ENCODE data around the gene CENPP.

CENPP gene

GRCh38 chr9:92637886-92638620, 312.3 kb downstream of the CENPP start:
- Histone ChIP-seq H3K27me3 (ENCODE audit: low read depth, low read length) (no peaks in the 10 kb centered on the region), H3K36me3 (ENCODE audit: control insufficient read depth in 1 of 2, insufficient read depth in 2 of 2, low read length in 2 of 2) (peaks cover 58 to 80% of the 10 kb centered on the region in 2 donors), H3K27ac (ENCODE audit: low read length) (no peak overlapping the region), H3K9me3 (ENCODE audit: control insufficient read depth in 1 of 2, low read length in 2 of 2) (no peaks in the 10 kb centered on the region), H3K4me1 (ENCODE audit: control insufficient read depth in 1 of 2, insufficient read depth in 2 of 2, low read length in 2 of 2) (peaks cover 0 to 14% of the 10 kb centered on the region in 2 donors), H3K4me3 (ENCODE audit: low read depth in 1 of 2, low read length in 2 of 2) (no peak overlapping the region)

GRCh38 chr9:92638621-92639101, 312.9 kb downstream of the CENPP start:
- Histone ChIP-seq H3K27me3 (ENCODE audit: low read depth, low read length) (no peaks in the 10 kb centered on the region), H3K4me3 (ENCODE audit: low read depth in 1 of 2, low read length in 2 of 2) (no peak overlapping the region), H3K36me3 (ENCODE audit: control insufficient read depth in 1 of 2, insufficient read depth in 2 of 2, low read length in 2 of 2) (peaks cover 61 to 84% of the 10 kb centered on the region in 2 donors), H3K27ac (ENCODE audit: low read length) (no peak overlapping the region), H3K4me1 (ENCODE audit: control insufficient read depth in 1 of 2, insufficient read depth in 2 of 2, low read length in 2 of 2) (peaks cover 0 to 12% of the 10 kb centered on the region in 2 donors), H3K9me3 (ENCODE audit: control insufficient read depth in 1 of 2, low read length in 2 of 2) (no peaks in the 10 kb centered on the region)

DNA sequence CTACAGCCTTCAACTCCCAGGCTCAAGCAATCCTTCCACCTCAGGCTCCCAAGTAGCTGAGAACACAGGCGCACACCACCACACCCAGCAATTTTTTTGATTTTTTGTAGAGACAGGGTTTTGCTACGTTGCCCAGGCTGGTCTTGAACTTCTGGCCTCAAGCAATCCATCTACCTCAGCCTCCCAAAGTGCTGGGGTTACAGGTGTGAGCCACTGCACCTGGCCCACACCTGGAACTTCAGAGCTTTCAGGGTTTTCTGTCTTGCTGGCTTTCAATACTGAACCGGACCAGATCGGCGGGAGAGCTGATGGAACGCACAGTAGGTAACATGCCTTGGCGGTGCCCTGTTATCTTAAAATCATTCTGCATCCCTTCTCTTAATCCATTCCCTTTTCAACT, 313.4 kb downstream of the CENPP start:
- Histone ChIP-seq H3K4me1 (ENCODE audit: control insufficient read depth in 1 of 2, insufficient read depth in 2 of 2, low read length in 2 of 2) (peaks cover 0 to 9% of the 10 kb centered on the region in 2 donors), H3K9me3 (ENCODE audit: control insufficient read depth in 1 of 2, low read length in 2 of 2) (no peaks in the 10 kb centered on the region), H3K27me3 (ENCODE audit: low read depth, low read length) (no peaks in the 10 kb centered on the region), H3K36me3 (ENCODE audit: control insufficient read depth in 1 of 2, insufficient read depth in 2 of 2, low read length in 2 of 2) (peaks cover 58 to 82% of the 10 kb centered on the region in 2 donors), H3K27ac (ENCODE audit: low read length) (no peak overlapping the region), H3K4me3 (ENCODE audit: low read depth in 1 of 2, low read length in 2 of 2) (no peak overlapping the region)

- H3K4me1 ChIP-seq (ENCODE audit: control insufficient read depth in 1 of 2, insufficient read depth in 2 of 2, low read length in 2 of 2): peaks cover 0 to 2% of the 10 kb centered on the region in 2 donors
- H3K4me3 ChIP-seq (ENCODE audit: low read depth in 1 of 2, low read length in 2 of 2): no peak overlapping the region
- peaks cover 62 to 86% of the 10 kb centered on the region in 2 donors for H3K36me3 ChIP-seq (ENCODE audit: control insufficient read depth in 1 of 2, insufficient read depth in 2 of 2, low read length in 2 of 2)
- no peaks in the 10 kb centered on the region for H3K27me3 ChIP-seq (ENCODE audit: low read depth, low read length)
- H3K27ac ChIP-seq (ENCODE audit: low read length): no peak overlapping the region
- H3K9me3 ChIP-seq (ENCODE audit: control insufficient read depth in 1 of 2, low read length in 2 of 2): no peaks in the 10 kb centered on the region
Measured at GRCh38 chr9:92639791-92640271, 314.1 kb downstream of the CENPP start.

DNA sequence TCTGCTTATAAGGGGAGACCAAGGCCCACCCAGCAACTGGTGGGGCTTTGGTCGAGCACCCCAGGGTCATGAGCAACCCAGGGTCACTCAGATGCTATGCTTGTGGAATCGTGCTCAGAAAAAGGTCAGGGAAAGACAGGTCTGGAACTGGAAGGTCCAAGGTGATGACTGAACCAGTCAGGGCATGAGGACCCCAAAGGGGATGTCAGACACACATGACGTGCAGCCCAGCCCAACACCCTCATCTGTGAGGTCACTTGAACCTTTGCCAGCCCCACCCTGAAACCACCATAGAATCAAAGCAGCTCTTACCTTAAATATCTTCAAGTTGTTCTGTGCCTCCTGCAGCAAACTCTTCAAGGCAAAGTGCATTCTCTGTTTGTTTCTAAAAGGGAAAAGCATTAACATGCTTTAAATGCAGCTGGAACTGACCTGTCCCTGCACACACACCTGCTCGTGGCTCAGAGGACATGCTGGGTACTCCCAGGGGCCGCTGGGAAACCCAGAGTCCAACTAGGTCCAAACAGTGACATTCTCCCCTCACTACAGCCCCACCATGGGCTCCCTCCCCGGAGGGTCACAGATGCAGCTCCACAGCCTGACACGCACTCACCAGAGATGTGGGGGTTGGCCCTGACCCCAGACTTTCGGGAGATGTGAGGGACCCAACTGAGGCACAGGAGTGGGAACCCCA, 314.8 kb downstream of the CENPP start:
- H3K4me3 ChIP-seq (ENCODE audit: low read depth in 1 of 2, low read length in 2 of 2): no peak overlapping the region
- peaks cover 0 to 2% of the 10 kb centered on the region in 2 donors for H3K9me3 ChIP-seq (ENCODE audit: control insufficient read depth in 1 of 2, low read length in 2 of 2)
- H3K36me3 ChIP-seq (ENCODE audit: control insufficient read depth in 1 of 2, insufficient read depth in 2 of 2, low read length in 2 of 2): peaks cover 60 to 87% of the 10 kb centered on the region in 2 donors
- no peaks in the 10 kb centered on the region for H3K27me3 ChIP-seq (ENCODE audit: low read depth, low read length)
- H3K27ac ChIP-seq (ENCODE audit: low read length): no peak overlapping the region
- no peaks in the 10 kb centered on the region for H3K4me1 ChIP-seq (ENCODE audit: control insufficient read depth in 1 of 2, insufficient read depth in 2 of 2, low read length in 2 of 2)

GRCh38 chr9:92641092-92641809, 315.5 kb downstream of the CENPP start:
- H3K27me3 ChIP-seq (ENCODE audit: low read depth, low read length): no peaks in the 10 kb centered on the region
- H3K4me3 ChIP-seq (ENCODE audit: low read depth in 1 of 2, low read length in 2 of 2): no peak overlapping the region
- H3K36me3 ChIP-seq (ENCODE audit: control insufficient read depth in 1 of 2, insufficient read depth in 2 of 2, low read length in 2 of 2): peaks cover 55 to 88% of the 10 kb centered on the region in 2 donors
- no peak overlapping the region for H3K27ac ChIP-seq (ENCODE audit: low read length)
- no peaks in the 10 kb centered on the region for H3K4me1 ChIP-seq (ENCODE audit: control insufficient read depth in 1 of 2, insufficient read depth in 2 of 2, low read length in 2 of 2)
- peaks cover 0 to 7% of the 10 kb centered on the region in 2 donors for H3K9me3 ChIP-seq (ENCODE audit: control insufficient read depth in 1 of 2, low read length in 2 of 2)

- peaks cover 52 to 88% of the 10 kb centered on the region in 2 donors for H3K36me3 ChIP-seq (ENCODE audit: control insufficient read depth in 1 of 2, insufficient read depth in 2 of 2, low read length in 2 of 2)
- H3K4me3 ChIP-seq (ENCODE audit: low read depth in 1 of 2, low read length in 2 of 2): no peak overlapping the region
- peaks cover 0 to 7% of the 10 kb centered on the region in 2 donors for H3K9me3 ChIP-seq (ENCODE audit: control insufficient read depth in 1 of 2, low read length in 2 of 2)
- H3K27me3 ChIP-seq (ENCODE audit: low read depth, low read length): no peaks in the 10 kb centered on the region
- no peak overlapping the region for H3K27ac ChIP-seq (ENCODE audit: low read length)
- H3K4me1 ChIP-seq (ENCODE audit: control insufficient read depth in 1 of 2, insufficient read depth in 2 of 2, low read length in 2 of 2): no peaks in the 10 kb centered on the region
Measured at GRCh38 chr9:92642041-92642451, 316.3 kb downstream of the CENPP start.

- H3K27me3 ChIP-seq (ENCODE audit: low read depth, low read length): no peaks in the 10 kb centered on the region
- H3K36me3 ChIP-seq (ENCODE audit: control insufficient read depth in 1 of 2, insufficient read depth in 2 of 2, low read length in 2 of 2): peaks cover 51 to 88% of the 10 kb centered on the region in 2 donors
- H3K4me1 ChIP-seq (ENCODE audit: control insufficient read depth in 1 of 2, insufficient read depth in 2 of 2, low read length in 2 of 2): no peaks in the 10 kb centered on the region
- H3K9me3 ChIP-seq (ENCODE audit: control insufficient read depth in 1 of 2, low read length in 2 of 2): peaks cover 0 to 7% of the 10 kb centered on the region in 2 donors
- H3K4me3 ChIP-seq (ENCODE audit: low read depth in 1 of 2, low read length in 2 of 2): no peak overlapping the region
- no peak overlapping the region for H3K27ac ChIP-seq (ENCODE audit: low read length)
Measured at GRCh38 chr9:92642564-92642963, 316.8 kb downstream of the CENPP start.

DNA sequence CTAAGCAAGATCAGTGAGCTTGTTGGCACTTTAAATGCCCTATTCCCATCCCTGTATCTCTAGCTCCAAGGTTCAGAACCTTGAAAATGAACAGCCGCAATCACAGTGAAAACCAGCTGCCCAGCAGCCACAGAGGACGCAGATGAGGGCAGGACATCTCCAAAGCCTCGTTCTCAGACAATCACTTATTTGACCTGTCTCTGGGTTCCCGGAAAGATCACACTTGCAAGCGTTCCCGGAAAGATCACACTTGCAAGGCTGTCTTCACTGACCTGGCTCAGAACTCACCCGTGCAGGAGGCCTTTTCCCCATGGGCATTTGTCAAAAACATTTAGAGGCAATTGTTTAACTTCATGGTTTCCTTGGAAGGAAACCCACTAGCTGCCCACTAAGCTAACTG, 318.5 kb downstream of the CENPP start:
- H3K36me3 ChIP-seq (ENCODE audit: control insufficient read depth in 1 of 2, insufficient read depth in 2 of 2, low read length in 2 of 2): peaks cover 59 to 87% of the 10 kb centered on the region in 2 donors
- no peaks in the 10 kb centered on the region for H3K4me1 ChIP-seq (ENCODE audit: control insufficient read depth in 1 of 2, insufficient read depth in 2 of 2, low read length in 2 of 2)
- H3K27me3 ChIP-seq (ENCODE audit: low read depth, low read length): no peaks in the 10 kb centered on the region
- H3K9me3 ChIP-seq (ENCODE audit: control insufficient read depth in 1 of 2, low read length in 2 of 2): peaks cover 0 to 7% of the 10 kb centered on the region in 2 donors
- no peak overlapping the region for H3K27ac ChIP-seq (ENCODE audit: low read length)
- H3K4me3 ChIP-seq (ENCODE audit: low read depth in 1 of 2, low read length in 2 of 2): no peak overlapping the region

DNA sequence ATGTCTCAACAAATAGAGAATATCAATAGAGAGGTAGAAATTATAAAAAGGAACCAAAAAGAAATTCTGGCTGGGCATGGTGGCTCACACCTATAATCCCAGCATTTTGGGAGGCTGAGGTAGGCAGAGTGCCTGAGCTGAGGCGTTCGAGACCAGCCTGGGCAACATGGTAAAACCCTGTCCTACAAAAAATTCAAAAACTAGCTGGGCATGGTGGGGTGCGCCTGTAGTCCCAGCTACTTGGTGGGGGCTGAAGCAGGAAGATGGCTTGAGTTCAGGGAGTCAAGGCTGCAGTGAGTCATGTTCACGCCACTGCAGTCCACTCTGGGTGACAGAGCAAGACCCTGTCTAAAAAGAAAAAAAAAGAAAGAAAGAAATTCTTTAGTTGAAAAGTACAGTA, 319.3 kb downstream of the CENPP start:
- Histone ChIP-seq H3K4me1 (ENCODE audit: control insufficient read depth in 1 of 2, insufficient read depth in 2 of 2, low read length in 2 of 2) (peaks cover 0 to under 1% of the 10 kb centered on the region in 2 donors), H3K27me3 (ENCODE audit: low read depth, low read length) (no peaks in the 10 kb centered on the region), H3K9me3 (ENCODE audit: control insufficient read depth in 1 of 2, low read length in 2 of 2) (peaks cover 0 to 7% of the 10 kb centered on the region in 2 donors), H3K36me3 (ENCODE audit: control insufficient read depth in 1 of 2, insufficient read depth in 2 of 2, low read length in 2 of 2) (peaks cover 61 to 84% of the 10 kb centered on the region in 2 donors), H3K27ac (ENCODE audit: low read length) (no peak overlapping the region), H3K4me3 (ENCODE audit: low read depth in 1 of 2, low read length in 2 of 2) (no peak overlapping the region)
